GM23338 (cell line): ENCODE data around the gene SLC39A13.

Experiments
- CTCF ChIP-seq, 2 experiments: fragments of 200-600 bp in 1 of 2; sonication (generic) in 1 of 2; conservative IDR thresholded peaks; 2 replicates each; pipeline versions ENCODE4 v1.5.1 to v1.6.1; 2016 to 2017; ENCODE audit warnings: antibody characterized with exemption in 2 of 2, low read depth in 2 of 2, mild to moderate bottlenecking in 2 of 2, moderate library complexity in 1 of 2
- EZH2 ChIP-seq: fragments of 200-600 bp; sonication (generic); IDR thresholded peaks from one replicate; pipeline ENCODE4 v1.8.0; 2017; ENCODE audit warnings: antibody characterized with exemption, mild to moderate bottlenecking, low read depth; ENCODE audit not compliant: unreplicated experiment
- POLR2AphosphoS5 ChIP-seq: IDR thresholded peaks from 2 replicates; pipeline ENCODE4 v1.6.1; 2016; ENCODE audit warnings: antibody characterized with exemption, low read depth

GRCh38 chr11:47448566-47449427, 40.4 kb downstream of the SLC39A13 start, which contains the start of gene RAPSN:
- TF ChIP-seq CTCF (conservative IDR thresholded peaks at IDR 0.05; ENCODE audit: low read depth in 2 of 2) (no peak), POLR2AphosphoS5 (no peak), EZH2 (no peak)
